Measurements from ENCODE around the gene CEBPA.

CEBPA gene

DNA sequence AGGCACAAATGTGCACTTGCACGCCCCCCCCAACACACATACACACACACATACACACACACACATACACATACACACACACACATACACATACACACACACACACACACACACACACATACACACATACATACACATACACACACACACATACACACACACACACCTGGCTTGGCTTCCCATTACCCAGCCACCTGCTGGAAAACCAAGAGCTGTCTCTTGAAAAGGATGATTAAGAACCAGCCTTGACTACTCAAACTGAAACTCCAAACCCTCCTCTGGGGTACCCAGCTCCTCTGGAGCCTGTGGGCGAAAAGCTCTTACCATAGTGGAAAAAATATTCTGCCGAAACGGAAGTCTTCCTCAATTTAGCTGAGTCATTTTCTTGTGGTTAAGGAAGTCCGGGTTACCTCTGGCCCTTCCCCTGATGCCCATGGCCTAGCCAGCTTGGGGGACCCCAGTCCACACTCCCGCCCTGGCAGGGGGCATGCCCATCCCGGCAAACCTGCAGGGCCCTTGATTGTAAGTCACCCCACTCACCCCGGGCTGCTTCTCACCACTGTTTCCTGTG lies 21.9 kb downstream of the CEBPA start:
- DNase-seq (ENCODE audit: low spot score in 2 of 2) (no peak), ATAC-seq (ENCODE audit: low read depth) (no peak)
- H3K9me3 Mint-ChIP-seq: no peaks in the 10 kb centered on the region
- H3K4me3 Mint-ChIP-seq: no peak overlapping the region
- peak overlapping the region; percentile 0 for H3K27ac Mint-ChIP-seq
- H3K4me1 Mint-ChIP-seq: peaks cover 4% of the 10 kb centered on the region
- H3K36me3 Mint-ChIP-seq: no peaks in the 10 kb centered on the region
- peaks cover 18% of the 10 kb centered on the region for H3K27me3 Mint-ChIP-seq

DNA sequence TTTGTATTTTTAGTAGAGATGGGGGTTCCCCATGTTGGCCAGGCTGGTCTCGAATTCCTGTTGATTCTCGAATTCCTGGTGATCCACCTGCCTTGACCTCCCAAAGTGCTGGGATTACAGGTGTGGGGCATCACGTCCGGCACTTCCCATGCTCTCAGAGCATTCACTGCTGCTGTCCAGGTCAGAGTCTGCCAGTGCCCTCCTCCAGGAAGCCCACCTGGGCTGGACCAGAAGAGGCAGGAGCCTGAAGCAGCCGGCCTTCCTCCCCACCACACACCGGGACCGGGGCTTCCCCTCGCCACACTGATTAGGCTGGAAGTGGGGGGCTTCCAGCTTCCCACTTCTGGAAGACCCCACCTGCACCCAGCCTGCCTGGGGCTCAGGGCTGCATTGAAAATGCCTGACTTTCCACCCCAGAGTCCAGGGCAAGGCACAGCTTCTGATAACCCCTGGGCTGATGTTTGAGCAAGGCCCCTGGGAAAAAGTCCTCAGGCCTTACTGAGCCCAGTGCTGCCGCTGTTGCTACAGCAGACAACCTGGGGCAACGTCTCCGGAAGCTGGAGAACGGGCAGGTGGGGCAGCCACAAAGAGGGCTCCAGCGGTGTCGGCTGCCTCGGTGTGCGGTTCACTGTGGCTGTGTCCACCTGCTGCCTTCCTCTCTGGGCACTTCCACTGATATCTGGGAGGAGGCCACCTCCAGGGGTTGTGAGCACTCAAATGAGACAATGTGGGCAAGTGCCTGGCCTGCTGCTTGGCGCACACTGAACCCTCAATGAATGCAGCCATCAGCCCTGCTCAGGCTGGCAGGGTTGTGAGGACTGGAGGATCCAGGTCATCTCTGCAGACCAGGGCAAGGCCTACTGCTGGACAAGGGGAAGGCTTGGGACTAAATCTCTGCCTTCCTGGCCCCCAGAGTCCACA lies 22.6 kb downstream of the CEBPA start:
- ATAC-seq (ENCODE audit: low read depth): no peak
- no peaks in the 10 kb centered on the region for H3K9me3 Mint-ChIP-seq
- H3K4me3 Mint-ChIP-seq: no peak overlapping the region
- no peaks in the 10 kb centered on the region for H3K36me3 Mint-ChIP-seq
- peaks cover 4% of the 10 kb centered on the region for H3K4me1 Mint-ChIP-seq
- DNase-seq (ENCODE audit: low spot score in 2 of 2): no peak
- peak overlapping the region; percentile 0 for H3K27ac Mint-ChIP-seq
- peaks cover 18% of the 10 kb centered on the region for H3K27me3 Mint-ChIP-seq

DNA sequence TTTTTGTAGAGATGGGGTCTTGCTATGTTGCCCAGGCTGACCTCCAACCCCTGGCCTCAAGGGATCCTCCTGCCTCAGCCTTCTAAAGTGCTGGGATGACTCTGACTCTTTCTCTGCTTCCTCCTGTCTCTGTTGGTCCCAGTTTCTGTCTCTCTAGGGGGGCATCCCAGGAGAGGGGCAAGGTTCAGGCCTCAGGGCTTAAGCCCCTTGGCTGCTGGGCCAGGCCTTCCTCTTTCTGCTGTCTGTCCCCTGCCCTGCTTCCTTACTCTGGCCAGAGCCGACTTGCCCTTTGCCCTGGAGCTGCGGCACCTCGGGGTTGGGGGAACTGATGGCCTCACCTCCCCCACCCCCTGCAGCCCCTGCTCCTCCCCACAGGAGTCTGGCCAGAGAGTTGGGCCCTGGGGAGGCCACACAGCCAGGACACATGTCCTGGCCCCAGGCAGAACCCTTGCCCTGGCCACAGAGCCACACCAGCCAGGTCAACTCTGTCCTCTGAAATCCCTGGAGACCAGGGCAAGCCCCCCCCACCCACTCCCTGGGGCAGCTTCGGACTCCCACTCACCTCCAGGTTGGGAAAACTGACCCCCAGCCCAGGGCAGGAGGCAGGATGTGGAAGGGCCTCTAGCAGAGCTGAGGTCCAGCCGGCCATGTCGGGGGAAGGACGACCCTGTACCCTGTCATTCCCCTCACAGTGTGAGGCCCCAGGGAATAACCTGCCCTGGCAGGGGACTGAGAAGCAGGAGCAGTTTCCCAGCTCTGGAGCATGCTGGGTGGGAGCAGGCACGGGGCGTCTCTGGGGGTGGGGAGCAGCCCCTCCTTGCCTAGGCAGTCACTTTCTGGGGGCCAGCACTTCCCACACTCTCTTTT lies 23.7 kb downstream of the CEBPA start:
- H3K36me3 Mint-ChIP-seq: no peaks in the 10 kb centered on the region
- H3K4me3 Mint-ChIP-seq: no peak overlapping the region
- peaks cover 4% of the 10 kb centered on the region for H3K4me1 Mint-ChIP-seq
- ATAC-seq (ENCODE audit: low read depth): no peak
- H3K9me3 Mint-ChIP-seq: no peaks in the 10 kb centered on the region
- no peak overlapping the region for H3K27ac Mint-ChIP-seq
- DNase-seq (ENCODE audit: low spot score in 2 of 2): no peak
- H3K27me3 Mint-ChIP-seq: peaks cover 19% of the 10 kb centered on the region

DNA sequence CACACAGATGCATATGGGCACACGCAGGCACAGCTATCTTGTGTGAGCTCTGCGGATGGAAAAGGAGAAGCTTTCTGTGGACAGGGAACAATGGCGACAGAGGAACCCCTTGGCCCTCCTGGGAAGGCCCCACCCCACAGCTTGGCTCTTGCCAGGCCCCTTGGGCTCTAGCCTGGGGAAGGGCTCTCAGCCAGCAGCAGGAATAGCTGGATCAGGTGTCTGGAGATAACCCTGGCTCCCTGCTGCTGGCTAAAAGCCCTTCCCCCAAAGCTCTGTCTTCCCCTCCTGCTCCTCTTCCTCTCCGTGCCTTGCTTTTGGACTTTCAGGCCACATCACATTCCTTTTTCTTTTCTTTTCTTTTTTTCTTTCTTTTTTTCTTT lies 24.3 kb downstream of the CEBPA start:
- no peak for ATAC-seq (ENCODE audit: low read depth)
- no peak overlapping the region for H3K4me3 Mint-ChIP-seq
- H3K27me3 Mint-ChIP-seq: peaks cover 20% of the 10 kb centered on the region
- H3K9me3 Mint-ChIP-seq: no peaks in the 10 kb centered on the region
- no peak for DNase-seq (ENCODE audit: low spot score in 2 of 2)
- H3K36me3 Mint-ChIP-seq: no peaks in the 10 kb centered on the region
- H3K4me1 Mint-ChIP-seq: peaks cover 4% of the 10 kb centered on the region
- no peak overlapping the region for H3K27ac Mint-ChIP-seq

DNA sequence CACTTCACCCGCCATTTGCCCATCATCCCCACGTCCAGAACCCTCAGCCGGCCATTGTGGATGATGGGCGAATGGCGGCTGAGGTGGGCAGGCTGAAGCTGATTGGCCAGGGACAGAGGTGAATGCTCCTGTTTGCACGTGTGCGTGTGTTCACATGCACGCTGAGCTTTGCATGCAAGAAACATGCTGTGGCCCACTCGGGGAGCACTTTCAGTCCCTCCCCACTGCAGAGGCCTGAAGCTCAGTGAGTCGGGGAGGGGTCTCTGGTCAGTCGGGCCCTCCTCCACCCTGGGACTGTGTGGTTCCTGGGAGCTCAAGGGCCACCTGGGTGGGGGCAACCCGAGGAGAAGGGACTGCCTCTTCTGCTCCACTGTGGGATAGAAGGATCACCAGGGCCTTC lies 24.9 kb downstream of the CEBPA start:
- ATAC-seq (ENCODE audit: low read depth) (no peak), DNase-seq (ENCODE audit: low spot score in 2 of 2) (no peak)
- Mint-ChIP-seq H3K4me1 (peaks cover 4% of the 10 kb centered on the region), H3K36me3 (no peaks in the 10 kb centered on the region), H3K27ac (no peak overlapping the region), H3K4me3 (no peak overlapping the region), H3K9me3 (no peaks in the 10 kb centered on the region), H3K27me3 (peaks cover 23% of the 10 kb centered on the region)

DNA sequence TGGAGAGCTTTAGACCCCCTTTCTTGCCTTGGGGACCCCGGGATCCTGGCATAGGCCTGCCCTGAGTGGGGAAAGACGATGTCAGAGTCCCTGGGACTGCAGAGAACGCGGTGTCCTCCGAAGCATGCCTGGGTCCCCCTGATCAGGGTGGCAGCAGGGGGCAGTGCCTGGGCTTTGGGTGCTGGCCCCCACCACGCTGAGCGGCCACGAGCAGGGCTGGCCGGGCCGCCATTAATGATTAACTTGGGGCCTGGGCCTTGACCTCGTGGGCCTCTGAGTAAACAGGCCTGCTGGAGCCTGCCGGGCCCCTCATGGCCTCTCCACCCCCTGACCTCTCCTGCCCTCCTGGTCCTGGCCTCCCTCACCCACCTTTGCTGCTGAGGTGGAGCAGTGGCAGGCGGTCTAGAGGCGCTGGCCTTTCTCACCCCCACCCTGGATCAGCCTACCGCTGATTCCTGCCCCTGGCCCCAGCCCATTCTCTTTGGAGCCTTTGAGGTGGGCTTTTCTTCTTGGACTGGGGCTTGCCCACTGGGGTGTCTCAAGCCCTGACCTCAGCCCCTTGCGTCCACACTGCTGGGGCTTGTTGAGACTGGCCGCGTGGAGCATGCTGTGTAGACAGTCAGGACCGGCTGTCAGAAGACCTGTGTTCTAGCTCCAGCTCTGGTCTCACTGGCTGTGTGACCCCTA lies 26.3 kb downstream of the CEBPA start:
- no peaks in the 10 kb centered on the region for H3K36me3 Mint-ChIP-seq
- no peak overlapping the region for H3K4me3 Mint-ChIP-seq
- H3K4me1 Mint-ChIP-seq: peaks cover 4% of the 10 kb centered on the region
- peaks cover 20% of the 10 kb centered on the region for H3K27me3 Mint-ChIP-seq
- ATAC-seq (ENCODE audit: low read depth) (no peak), DNase-seq (ENCODE audit: low spot score in 2 of 2) (no peak)
- no peak overlapping the region for H3K27ac Mint-ChIP-seq
- no peaks in the 10 kb centered on the region for H3K9me3 Mint-ChIP-seq

DNA sequence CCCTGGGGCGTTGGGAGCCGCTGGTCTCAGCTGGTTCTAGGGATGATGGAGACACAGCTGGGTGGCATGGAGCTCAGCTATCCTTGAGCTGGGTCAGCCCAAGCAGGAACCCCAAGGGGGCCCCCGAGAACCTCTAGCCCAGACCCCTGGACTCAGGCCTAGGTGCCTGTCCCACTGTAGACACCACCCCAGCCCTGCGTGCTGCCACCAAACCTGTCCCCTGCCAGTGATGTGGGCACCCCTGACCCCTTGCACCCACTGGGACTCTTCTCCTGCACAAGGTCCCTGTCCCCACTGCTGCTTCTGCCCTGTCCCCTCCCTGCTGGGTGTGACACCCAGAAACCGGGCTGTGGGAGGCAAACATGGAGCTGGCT lies 26.8 kb downstream of the CEBPA start:
- no peak overlapping the region for H3K4me3 Mint-ChIP-seq
- H3K9me3 Mint-ChIP-seq: no peaks in the 10 kb centered on the region
- no peaks in the 10 kb centered on the region for H3K36me3 Mint-ChIP-seq
- ATAC-seq (ENCODE audit: low read depth): no peak
- H3K4me1 Mint-ChIP-seq: peaks cover 4% of the 10 kb centered on the region
- no peak for DNase-seq (ENCODE audit: low spot score in 2 of 2)
- H3K27me3 Mint-ChIP-seq: peaks cover 20% of the 10 kb centered on the region
- no peak overlapping the region for H3K27ac Mint-ChIP-seq

DNA sequence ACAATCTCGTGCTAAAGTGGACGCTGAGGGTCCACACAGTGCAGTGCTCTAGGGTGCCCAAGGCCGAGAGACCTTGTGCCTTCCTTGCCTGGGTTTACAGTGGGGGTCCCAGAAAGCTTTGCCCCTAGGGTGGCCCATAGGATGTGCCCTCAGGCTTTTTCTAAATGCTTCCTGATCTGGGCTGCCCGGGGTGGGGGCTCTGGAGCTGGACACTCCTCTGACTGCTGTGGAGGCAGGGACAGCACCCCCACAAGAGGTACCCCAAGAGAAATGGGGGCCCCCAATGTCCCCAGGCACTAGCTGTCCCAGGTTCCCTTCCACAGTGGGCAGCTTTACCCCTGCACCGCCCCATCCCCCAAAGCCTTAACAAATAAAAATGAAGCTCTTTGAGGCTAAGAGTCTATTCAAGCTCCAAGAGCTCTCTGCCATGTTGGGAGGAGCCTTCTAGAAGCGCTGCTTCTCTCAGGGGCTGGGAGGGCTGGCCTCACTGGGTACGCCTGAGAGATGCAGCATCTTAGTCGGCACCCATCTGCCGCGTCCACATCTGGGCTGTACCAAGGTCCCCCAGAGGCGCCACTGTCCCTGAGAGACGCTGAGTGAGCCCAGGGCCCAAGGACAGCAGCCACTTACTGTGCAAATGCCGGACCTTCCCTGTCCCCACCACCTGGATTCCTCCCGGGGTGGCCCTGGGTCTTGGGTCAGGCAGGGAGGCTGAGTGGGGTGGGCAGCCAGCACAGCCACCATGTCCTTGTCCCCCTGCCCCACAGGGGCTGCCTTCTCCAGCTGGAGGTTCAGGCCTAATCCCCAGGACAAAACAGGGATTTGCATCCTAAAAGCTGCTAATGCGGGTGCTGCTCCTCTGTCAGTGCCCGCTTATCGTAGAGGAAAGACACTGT lies 27.4 kb downstream of the CEBPA start:
- no peaks in the 10 kb centered on the region for H3K4me1 Mint-ChIP-seq
- H3K27me3 Mint-ChIP-seq: peaks cover 15% of the 10 kb centered on the region
- H3K4me3 Mint-ChIP-seq: no peak overlapping the region
- no peak overlapping the region for H3K27ac Mint-ChIP-seq
- ATAC-seq (ENCODE audit: low read depth): no peak
- no peak for DNase-seq (ENCODE audit: low spot score in 2 of 2)
- no peaks in the 10 kb centered on the region for H3K9me3 Mint-ChIP-seq
- no peaks in the 10 kb centered on the region for H3K36me3 Mint-ChIP-seq

DNA sequence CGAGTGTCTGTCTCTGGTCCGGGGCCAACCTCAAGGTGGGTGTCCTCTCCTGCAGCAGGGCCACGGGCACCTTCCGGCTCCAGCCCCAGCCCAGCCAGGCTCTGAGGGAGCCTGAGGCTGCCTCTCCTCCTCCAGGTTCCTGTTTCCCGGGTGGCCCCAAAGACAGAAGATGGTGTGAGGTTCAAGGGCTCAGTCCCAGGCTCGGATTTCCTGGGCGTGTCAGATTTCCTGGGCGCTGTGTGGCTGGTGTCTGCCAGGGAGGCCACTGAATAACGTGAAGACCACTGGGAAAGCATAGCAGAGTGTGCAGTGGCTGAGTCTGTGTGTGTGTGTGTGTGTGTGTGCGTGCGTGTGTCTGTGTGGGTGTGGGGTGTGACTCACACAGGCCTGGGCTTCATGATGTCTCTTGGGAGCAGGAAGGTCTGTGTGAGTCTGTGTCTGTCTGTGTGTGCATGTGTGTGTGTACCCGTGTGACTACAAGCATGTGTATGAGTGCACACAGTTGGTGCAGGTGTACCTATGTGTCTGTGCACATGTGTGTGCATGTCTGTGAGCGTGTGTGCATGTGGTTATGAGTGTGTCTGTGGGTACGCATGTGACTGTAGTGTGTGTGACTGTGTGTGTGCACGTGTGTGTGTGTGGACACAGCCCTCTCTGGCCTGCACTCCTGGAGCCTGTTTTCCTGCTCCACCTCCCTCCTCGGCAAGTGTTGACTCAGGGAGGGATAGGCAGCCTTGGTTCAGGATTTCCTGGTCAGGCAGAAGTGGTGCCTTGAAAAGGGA lies 28.3 kb downstream of the CEBPA start:
- no peak overlapping the region for H3K27ac Mint-ChIP-seq
- ATAC-seq (ENCODE audit: low read depth): no peak

DNA sequence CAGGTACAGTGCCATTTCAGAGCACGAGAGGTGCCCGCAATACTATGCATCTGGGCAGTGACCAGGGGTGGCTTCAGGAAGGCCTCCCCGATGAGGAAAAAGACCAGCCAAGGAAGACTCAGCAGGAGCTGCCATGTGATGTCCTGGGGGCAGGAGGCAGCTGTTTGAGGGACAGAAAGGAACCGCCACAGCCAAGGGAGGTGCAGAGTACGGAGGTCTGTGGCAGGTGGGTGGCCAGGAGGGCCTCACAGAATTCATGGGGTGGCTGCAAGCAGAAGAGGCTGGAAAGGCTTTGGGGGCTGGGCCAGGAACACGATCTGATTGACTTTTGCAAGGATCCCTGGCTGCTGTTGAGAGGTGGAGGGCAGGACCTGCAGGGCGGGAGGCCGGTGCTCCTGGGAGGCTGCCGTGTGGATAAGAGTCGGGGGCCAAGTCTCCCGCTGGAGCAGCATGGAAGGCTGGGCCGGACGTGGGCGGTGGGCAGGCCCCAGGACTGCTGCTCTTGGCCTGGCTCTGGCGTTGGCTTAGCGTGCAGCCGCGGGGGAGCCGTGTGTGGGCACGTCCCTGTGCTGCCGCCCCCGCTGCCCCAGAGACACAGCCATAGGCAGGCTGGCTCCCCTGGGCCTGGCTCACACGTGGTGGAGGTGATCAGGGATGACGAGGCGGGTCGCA lies 29.1 kb downstream of the CEBPA start:
- ATAC-seq (ENCODE audit: low read depth): no peak
- Mint-ChIP-seq H3K27me3 (peaks cover 13% of the 10 kb centered on the region), H3K4me3 (no peak overlapping the region), H3K9me3 (no peaks in the 10 kb centered on the region), H3K4me1 (no peaks in the 10 kb centered on the region), H3K27ac (peak overlapping the region; percentile 72), H3K36me3 (no peaks in the 10 kb centered on the region)
- no peak for DNase-seq (ENCODE audit: low spot score in 2 of 2)

More for the DNA sequence above, 28.3 kb downstream of the CEBPA start:
- Mint-ChIP-seq H3K36me3 (no peaks in the 10 kb centered on the region), H3K27me3 (peaks cover 15% of the 10 kb centered on the region), H3K4me1 (no peaks in the 10 kb centered on the region), H3K4me3 (no peak overlapping the region), H3K9me3 (no peaks in the 10 kb centered on the region)
- no peak for DNase-seq (ENCODE audit: low spot score in 2 of 2)

DNA sequence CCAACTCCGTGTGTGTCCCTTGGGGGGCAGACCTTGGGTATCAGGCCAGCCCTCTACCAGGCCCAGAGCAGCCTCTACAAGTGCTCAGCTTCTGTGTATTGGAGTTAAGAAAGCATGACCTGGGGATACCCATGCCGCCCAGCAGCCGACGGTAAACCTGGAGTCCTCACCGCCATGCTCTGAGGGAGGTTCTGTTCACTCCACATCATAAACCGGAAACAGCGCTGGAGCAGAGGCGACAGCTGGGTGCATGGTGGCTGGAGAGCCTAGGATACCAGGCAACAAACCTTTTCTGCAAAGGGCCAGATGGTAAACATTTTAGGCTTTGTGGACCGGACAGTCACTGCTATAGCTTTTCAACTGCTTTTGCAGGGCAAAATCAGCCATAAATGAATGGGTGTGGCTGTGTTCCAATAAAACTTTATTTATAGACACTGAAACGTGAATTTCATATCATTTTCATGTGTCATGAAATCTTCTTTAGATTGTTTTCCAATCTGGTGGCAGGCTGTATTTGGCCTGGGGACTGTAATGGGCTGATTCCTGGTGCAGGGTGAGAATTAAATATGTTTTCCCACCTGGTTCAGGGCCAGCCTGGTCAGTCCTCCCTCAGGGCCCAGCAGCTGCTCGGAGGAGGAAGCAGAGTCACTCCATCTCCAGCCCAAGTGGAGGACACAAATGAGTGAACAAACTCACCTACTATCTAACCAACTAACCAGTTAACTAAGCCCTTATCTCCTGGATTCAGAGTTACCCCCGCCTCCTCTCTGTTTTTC lies 30.9 kb downstream of the CEBPA start:
- ATAC-seq (ENCODE audit: low read depth): no peak
- no peaks in the 10 kb centered on the region for H3K9me3 Mint-ChIP-seq
- no peaks in the 10 kb centered on the region for H3K36me3 Mint-ChIP-seq
- H3K4me3 Mint-ChIP-seq: no peak overlapping the region
- DNase-seq (ENCODE audit: low spot score in 2 of 2): no peak
- H3K27ac Mint-ChIP-seq: no peak overlapping the region
- no peaks in the 10 kb centered on the region for H3K4me1 Mint-ChIP-seq
- peaks cover 13% of the 10 kb centered on the region for H3K27me3 Mint-ChIP-seq

Data from memory B cell (primary cell).